ENCODE data around the gene NPM1.

DNA sequence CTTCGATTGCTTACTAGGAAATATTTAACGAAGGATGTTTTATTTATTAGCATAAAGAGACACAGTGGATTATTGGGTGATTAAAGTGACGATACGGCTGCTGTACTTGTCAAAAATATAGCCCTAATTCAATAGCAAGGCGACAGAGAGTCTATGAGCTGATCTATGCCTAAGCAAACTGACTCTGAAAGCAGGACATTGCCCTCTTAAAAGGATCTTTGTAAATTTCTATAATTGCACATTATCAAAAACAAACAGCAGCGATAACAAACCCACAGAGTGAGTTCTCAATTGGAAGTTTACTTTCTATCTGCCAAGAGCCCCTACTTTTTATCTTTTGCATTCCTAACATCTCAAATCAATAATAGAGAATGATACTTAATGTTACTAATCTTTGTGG, 47.2 kb upstream of the NPM1 start:
- TF ChIP-seq, protein P1, sequence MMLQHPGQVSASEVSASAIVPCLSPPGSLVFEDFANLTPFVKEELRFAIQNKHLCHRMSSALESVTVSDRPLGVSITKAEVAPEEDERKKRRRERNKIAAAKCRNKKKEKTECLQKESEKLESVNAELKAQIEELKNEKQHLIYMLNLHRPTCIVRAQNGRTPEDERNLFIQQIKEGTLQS (CRISPR knock-in tag; conservative IDR thresholded peaks at IDR 0.05) = no peak
- TF ChIP-seq, protein P2, sequence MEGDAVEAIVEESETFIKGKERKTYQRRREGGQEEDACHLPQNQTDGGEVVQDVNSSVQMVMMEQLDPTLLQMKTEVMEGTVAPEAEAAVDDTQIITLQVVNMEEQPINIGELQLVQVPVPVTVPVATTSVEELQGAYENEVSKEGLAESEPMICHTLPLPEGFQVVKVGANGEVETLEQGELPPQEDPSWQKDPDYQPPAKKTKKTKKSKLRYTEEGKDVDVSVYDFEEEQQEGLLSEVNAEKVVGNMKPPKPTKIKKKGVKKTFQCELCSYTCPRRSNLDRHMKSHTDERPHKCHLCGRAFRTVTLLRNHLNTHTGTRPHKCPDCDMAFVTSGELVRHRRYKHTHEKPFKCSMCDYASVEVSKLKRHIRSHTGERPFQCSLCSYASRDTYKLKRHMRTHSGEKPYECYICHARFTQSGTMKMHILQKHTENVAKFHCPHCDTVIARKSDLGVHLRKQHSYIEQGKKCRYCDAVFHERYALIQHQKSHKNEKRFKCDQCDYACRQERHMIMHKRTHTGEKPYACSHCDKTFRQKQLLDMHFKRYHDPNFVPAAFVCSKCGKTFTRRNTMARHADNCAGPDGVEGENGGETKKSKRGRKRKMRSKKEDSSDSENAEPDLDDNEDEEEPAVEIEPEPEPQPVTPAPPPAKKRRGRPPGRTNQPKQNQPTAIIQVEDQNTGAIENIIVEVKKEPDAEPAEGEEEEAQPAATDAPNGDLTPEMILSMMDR (IDR thresholded peaks at IDR 0.05) = no peak
- TF ChIP-seq TCF7 (CRISPR knock-in tag; IDR thresholded peaks at IDR 0.05; ENCODE audit: low read depth) = no peak
- no peak for TF ChIP-seq GRHL2 (CRISPR knock-in tag; IDR thresholded peaks at IDR 0.05; ENCODE audit: insufficient replicate concordance, severe bottlenecking)
- no peak for TF ChIP-seq FOXK1 (CRISPR knock-in tag; IDR thresholded peaks at IDR 0.05)
- TF ChIP-seq, protein P3, sequence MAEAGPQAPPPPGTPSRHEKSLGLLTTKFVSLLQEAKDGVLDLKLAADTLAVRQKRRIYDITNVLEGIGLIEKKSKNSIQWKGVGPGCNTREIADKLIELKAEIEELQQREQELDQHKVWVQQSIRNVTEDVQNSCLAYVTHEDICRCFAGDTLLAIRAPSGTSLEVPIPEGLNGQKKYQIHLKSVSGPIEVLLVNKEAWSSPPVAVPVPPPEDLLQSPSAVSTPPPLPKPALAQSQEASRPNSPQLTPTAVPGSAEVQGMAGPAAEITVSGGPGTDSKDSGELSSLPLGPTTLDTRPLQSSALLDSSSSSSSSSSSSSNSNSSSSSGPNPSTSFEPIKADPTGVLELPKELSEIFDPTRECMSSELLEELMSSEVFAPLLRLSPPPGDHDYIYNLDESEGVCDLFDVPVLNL (CRISPR knock-in tag; IDR thresholded peaks at IDR 0.05; ENCODE audit: borderline replicate concordance, low read depth) = no peak
- TF ChIP-seq, protein P4, sequence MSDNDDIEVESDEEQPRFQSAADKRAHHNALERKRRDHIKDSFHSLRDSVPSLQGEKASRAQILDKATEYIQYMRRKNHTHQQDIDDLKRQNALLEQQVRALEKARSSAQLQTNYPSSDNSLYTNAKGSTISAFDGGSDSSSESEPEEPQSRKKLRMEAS (CRISPR knock-in tag; IDR thresholded peaks at IDR 0.05) = no peak
- TF ChIP-seq, protein P5, sequence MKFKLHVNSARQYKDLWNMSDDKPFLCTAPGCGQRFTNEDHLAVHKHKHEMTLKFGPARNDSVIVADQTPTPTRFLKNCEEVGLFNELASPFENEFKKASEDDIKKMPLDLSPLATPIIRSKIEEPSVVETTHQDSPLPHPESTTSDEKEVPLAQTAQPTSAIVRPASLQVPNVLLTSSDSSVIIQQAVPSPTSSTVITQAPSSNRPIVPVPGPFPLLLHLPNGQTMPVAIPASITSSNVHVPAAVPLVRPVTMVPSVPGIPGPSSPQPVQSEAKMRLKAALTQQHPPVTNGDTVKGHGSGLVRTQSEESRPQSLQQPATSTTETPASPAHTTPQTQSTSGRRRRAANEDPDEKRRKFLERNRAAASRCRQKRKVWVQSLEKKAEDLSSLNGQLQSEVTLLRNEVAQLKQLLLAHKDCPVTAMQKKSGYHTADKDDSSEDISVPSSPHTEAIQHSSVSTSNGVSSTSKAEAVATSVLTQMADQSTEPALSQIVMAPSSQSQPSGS (CRISPR knock-in tag; IDR thresholded peaks at IDR 0.05; ENCODE audit: borderline replicate concordance, low read depth) = no peak
- TF ChIP-seq, protein P6, sequence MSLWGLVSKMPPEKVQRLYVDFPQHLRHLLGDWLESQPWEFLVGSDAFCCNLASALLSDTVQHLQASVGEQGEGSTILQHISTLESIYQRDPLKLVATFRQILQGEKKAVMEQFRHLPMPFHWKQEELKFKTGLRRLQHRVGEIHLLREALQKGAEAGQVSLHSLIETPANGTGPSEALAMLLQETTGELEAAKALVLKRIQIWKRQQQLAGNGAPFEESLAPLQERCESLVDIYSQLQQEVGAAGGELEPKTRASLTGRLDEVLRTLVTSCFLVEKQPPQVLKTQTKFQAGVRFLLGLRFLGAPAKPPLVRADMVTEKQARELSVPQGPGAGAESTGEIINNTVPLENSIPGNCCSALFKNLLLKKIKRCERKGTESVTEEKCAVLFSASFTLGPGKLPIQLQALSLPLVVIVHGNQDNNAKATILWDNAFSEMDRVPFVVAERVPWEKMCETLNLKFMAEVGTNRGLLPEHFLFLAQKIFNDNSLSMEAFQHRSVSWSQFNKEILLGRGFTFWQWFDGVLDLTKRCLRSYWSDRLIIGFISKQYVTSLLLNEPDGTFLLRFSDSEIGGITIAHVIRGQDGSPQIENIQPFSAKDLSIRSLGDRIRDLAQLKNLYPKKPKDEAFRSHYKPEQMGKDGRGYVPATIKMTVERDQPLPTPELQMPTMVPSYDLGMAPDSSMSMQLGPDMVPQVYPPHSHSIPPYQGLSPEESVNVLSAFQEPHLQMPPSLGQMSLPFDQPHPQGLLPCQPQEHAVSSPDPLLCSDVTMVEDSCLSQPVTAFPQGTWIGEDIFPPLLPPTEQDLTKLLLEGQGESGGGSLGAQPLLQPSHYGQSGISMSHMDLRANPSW (CRISPR knock-in tag; conservative IDR thresholded peaks at IDR 0.05; ENCODE audit: low read depth) = no peak
- TF ChIP-seq, protein P7, sequence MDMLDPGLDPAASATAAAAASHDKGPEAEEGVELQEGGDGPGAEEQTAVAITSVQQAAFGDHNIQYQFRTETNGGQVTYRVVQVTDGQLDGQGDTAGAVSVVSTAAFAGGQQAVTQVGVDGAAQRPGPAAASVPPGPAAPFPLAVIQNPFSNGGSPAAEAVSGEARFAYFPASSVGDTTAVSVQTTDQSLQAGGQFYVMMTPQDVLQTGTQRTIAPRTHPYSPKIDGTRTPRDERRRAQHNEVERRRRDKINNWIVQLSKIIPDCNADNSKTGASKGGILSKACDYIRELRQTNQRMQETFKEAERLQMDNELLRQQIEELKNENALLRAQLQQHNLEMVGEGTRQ (CRISPR knock-in tag; IDR thresholded peaks at IDR 0.05) = no peak
- TF ChIP-seq FOXP1 (CRISPR knock-in tag; IDR thresholded peaks at IDR 0.05; ENCODE audit: borderline replicate concordance) = no peak
